GM12874 (cell line): ENCODE measurements around the gene CENATAC.

Experiments
- CTCF ChIP-seq: IDR thresholded peaks from 2 replicates; pipeline ENCODE4 v1.5.1; 2011; ENCODE audit warnings: low read depth, mild to moderate bottlenecking, control low read depth, low read length, moderate library complexity; ENCODE audit not compliant: insufficient read depth

CENATAC gene

GRCh38 chr11:119011476-119012053 is 13.6 kb downstream of the CENATAC start:
- no peak for TF ChIP-seq CTCF

GRCh38 chr11:119012629-119013170 is 14.8 kb downstream of the CENATAC start:
- no peak for TF ChIP-seq CTCF

GRCh38 chr11:119014209-119014924 is 16.4 kb downstream of the CENATAC start:
- no peak for TF ChIP-seq CTCF

- no peak for TF ChIP-seq CTCF
These were observed 17.2 kb downstream of the CENATAC start for GRCh38 chr11:119015054-119015611.

- TF ChIP-seq CTCF = no peak
These were observed 18.5 kb downstream of the CENATAC start for GRCh38 chr11:119016216-119017009.

- TF ChIP-seq CTCF = no peak
These were observed 20.4 kb downstream of the CENATAC start, which contains the start of the genes RPS25 and TRAPPC4 for GRCh38 chr11:119018074-119018938. Gene RPS25, minus strand, starts transcription at chr11:119018343. Its CDS starts 59 bp downstream, at chr11:119018284. Gene TRAPPC4, plus strand, starts transcription at chr11:119018766. Its CDS starts 30 bp downstream, at chr11:119018796.
